Loucy (cell line): ENCODE results near the gene CDKN1C.

Experiments used
- EZH2phosphoT487 ChIP-seq: fragments of 200-600 bp; IDR thresholded peaks from 2 replicates; pipeline ENCODE4 v1.6.1; 2018; ENCODE audit warnings: antibody characterized with exemption, mild to moderate bottlenecking, moderate library complexity, borderline replicate concordance
- TF ChIP-seq, protein P1 (sequence below): fragments of 200-600 bp; sonication (generic); conservative IDR thresholded peaks from 2 replicates; pipeline ENCODE4 v1.5.1; 2014; ENCODE audit warnings: mild to moderate bottlenecking, antibody characterized with exemption, low read length

DNA sequence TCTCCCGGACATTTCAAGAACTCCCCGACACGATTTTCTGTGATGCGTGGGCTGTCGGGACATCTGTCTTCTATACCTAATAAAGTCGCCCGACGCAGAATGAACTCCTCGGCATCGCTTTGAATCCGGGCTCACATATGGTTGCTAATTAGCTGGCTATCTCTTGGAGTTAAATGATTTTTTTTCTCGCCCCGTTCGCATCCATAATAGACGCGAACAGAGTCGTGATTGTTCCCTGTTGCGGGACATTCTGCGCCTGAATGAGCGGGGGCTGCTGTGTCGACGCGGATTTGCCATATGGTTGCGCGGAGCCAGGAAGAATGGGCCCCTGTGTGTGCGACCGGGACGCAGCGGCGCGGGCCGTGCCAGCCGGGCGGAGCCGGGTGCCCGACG lies 16.4 kb downstream of the CDKN1C start:
- TF ChIP-seq, protein P1, sequence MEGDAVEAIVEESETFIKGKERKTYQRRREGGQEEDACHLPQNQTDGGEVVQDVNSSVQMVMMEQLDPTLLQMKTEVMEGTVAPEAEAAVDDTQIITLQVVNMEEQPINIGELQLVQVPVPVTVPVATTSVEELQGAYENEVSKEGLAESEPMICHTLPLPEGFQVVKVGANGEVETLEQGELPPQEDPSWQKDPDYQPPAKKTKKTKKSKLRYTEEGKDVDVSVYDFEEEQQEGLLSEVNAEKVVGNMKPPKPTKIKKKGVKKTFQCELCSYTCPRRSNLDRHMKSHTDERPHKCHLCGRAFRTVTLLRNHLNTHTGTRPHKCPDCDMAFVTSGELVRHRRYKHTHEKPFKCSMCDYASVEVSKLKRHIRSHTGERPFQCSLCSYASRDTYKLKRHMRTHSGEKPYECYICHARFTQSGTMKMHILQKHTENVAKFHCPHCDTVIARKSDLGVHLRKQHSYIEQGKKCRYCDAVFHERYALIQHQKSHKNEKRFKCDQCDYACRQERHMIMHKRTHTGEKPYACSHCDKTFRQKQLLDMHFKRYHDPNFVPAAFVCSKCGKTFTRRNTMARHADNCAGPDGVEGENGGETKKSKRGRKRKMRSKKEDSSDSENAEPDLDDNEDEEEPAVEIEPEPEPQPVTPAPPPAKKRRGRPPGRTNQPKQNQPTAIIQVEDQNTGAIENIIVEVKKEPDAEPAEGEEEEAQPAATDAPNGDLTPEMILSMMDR = no peak
- no peak for TF ChIP-seq EZH2phosphoT487
